ENCODE data around the gene TMEM248. TPM values are rescaled to one million over a fixed set of nuclear protein-coding genes. Genes with fewer than 3 reads are reported as not detected.
"Not testable (repeated sequence)": the region's sequence is repeated elsewhere in the genome, so short reads cannot be mapped to it uniquely, and the experiment has no call there.

TMEM248 gene
- polyA plus RNA-seq, 1 donor from 2014 or later: 41.8 TPM

- not testable (repeated sequence) for H3F3A ChIP-seq (ENCODE audit: insufficient read depth, low read length, poor library complexity, severe bottlenecking); H3K9ac ChIP-seq (ENCODE audit: low read length)
Observed at GRCh38 chr7:66908598-66908997, 12.4 kb upstream of the TMEM248 start.

GRCh38 chr7:66910789-66911188 is 10.2 kb upstream of the TMEM248 start:
- Histone ChIP-seq H3K4me3 (ENCODE audit: low read length) (no peak overlapping the region), H4K20me1 (ENCODE audit: insufficient read depth) (no peaks in the 10 kb centered on the region), H3K27me3 (ENCODE audit: insufficient read depth, low read depth, low read length) (no peaks in the 10 kb centered on the region), H3K9ac (ENCODE audit: low read length) (no peak overlapping the region), H3K4me2 (ENCODE audit: low read length) (no peak overlapping the region), H3K36me3 (ENCODE audit: insufficient read depth, low read length) (no peaks in the 10 kb centered on the region), H3K9me3 (ENCODE audit: low read length) (no peaks in the 10 kb centered on the region), H2AFZ (ENCODE audit: low read depth, low read length) (no peak overlapping the region), H3K9me2 (ENCODE audit: insufficient read depth, low read length) (no peaks in the 10 kb centered on the region), H3K79me2 (replicated peaks; ENCODE audit: insufficient read depth, low read length) (no peaks in the 10 kb centered on the region), H3K27ac (ENCODE audit: low read length) (no peak overlapping the region), H3F3A (ENCODE audit: insufficient read depth, low read length, poor library complexity, severe bottlenecking) (no peaks in the 10 kb centered on the region)
- TF ChIP-seq SMC3 (conservative IDR thresholded peaks at IDR 0.05; ENCODE audit: poor library complexity) (no peak), EZH2 (IDR thresholded peaks at IDR 0.05; ENCODE audit: borderline replicate concordance, insufficient read depth, low read length, poor library complexity, severe bottlenecking) (no peak), EP300 (conservative IDR thresholded peaks at IDR 0.05; ENCODE audit: poor library complexity, severe bottlenecking) (no peak), MXI1 (conservative IDR thresholded peaks at IDR 0.05; ENCODE audit: poor library complexity, severe bottlenecking) (no peak), POLR2AphosphoS5 (IDR thresholded peaks at IDR 0.05) (no peak), RAD21 (conservative IDR thresholded peaks at IDR 0.05) (no peak), TAF1 (IDR thresholded peaks at IDR 0.05; ENCODE audit: low read depth) (no peak), CTCF (IDR thresholded peaks at IDR 0.05; ENCODE audit: poor library complexity, severe bottlenecking) (no peak), REST (IDR thresholded peaks at IDR 0.05; ENCODE audit: borderline replicate concordance) (no peak)

More at GRCh38 chr7:66908598-66908997, 12.4 kb upstream of the TMEM248 start:
- H3K79me2 ChIP-seq (replicated peaks; ENCODE audit: insufficient read depth, low read length); H2AFZ ChIP-seq (ENCODE audit: low read depth, low read length); H3K36me3 ChIP-seq (ENCODE audit: insufficient read depth, low read length); H3K4me2 ChIP-seq (ENCODE audit: low read length); H3K9me2 ChIP-seq (ENCODE audit: insufficient read depth, low read length); H3K27me3 ChIP-seq (ENCODE audit: insufficient read depth, low read depth, low read length); H4K20me1 ChIP-seq (ENCODE audit: insufficient read depth); H3K4me3 ChIP-seq (ENCODE audit: low read length); H3K27ac ChIP-seq (ENCODE audit: low read length); H3K9me3 ChIP-seq (ENCODE audit: low read length): not testable (repeated sequence)

GRCh38 chr7:66911191-66911590 is 9.8 kb upstream of the TMEM248 start:
- not testable (repeated sequence) for H3K9me2 ChIP-seq (ENCODE audit: insufficient read depth, low read length); H3K9ac ChIP-seq (ENCODE audit: low read length); H3K4me3 ChIP-seq (ENCODE audit: low read length); H3K27me3 ChIP-seq (ENCODE audit: insufficient read depth, low read depth, low read length); H2AFZ ChIP-seq (ENCODE audit: low read depth, low read length); H3F3A ChIP-seq (ENCODE audit: insufficient read depth, low read length, poor library complexity, severe bottlenecking); H3K36me3 ChIP-seq (ENCODE audit: insufficient read depth, low read length); H3K9me3 ChIP-seq (ENCODE audit: low read length); H4K20me1 ChIP-seq (ENCODE audit: insufficient read depth); H3K4me2 ChIP-seq (ENCODE audit: low read length); H3K27ac ChIP-seq (ENCODE audit: low read length); H3K79me2 ChIP-seq (replicated peaks; ENCODE audit: insufficient read depth, low read length)
